Stomach (tissue), 9 donors: ENCODE results near the gene DKK2. TPM values are rescaled to one million over a fixed set of nuclear protein-coding genes. Genes with fewer than 3 reads are reported as not detected.

Experiments used
- DNase-seq, 2 donors: peaks; one replicate each; pipeline versions ENCODE4 v3.0.0 to v3.0.0-alpha.2; 2013 to 2019
- H3K27ac ChIP-seq, 5 donors: fragments of 200-600 bp in 4 of 5; sonication (generic) in 4 of 5; one replicate each; pipeline ENCODE4 v1.5.1; 2013 to 2019; ENCODE audit warnings: mild to moderate bottlenecking in 1 of 5, moderate library complexity in 1 of 5
- H3K27me3 ChIP-seq, 3 donors: fragments of 200-600 bp; sonication (generic); one replicate each; pipeline ENCODE4 v1.5.1; 2017 to 2019; ENCODE audit warnings: mixed run types in 1 of 3
- H3K36me3 ChIP-seq, 4 donors: fragments of 200-600 bp; sonication (generic); 1 replicate in 3 of 4; 2 replicates in 1 of 4; pipeline ENCODE4 v1.5.1; 2016 to 2019
- H3K4me1 ChIP-seq, 4 donors: fragments of 200-600 bp; sonication (generic); one replicate each; pipeline ENCODE4 v1.5.1; 2016 to 2019
- H3K4me3 ChIP-seq, 4 donors: fragments of 200-600 bp; sonication (generic) in 3 of 4; one replicate each; pipeline ENCODE4 v1.5.1; 2016 to 2019; ENCODE audit warnings: mild to moderate bottlenecking in 1 of 4
- H3K9me3 ChIP-seq, 4 donors: fragments of 200-600 bp; sonication (generic); one replicate each; pipeline ENCODE4 v1.5.1; 2016 to 2019
- EP300 ChIP-seq: sonication (generic); formaldehyde crosslinking; IDR thresholded peaks from one replicate; pipeline ENCODE4 v1.6.1; 2017; ENCODE audit warnings: antibody characterized with exemption
- POLR2A ChIP-seq, 4 donors: fragments of 450-650 bp; IDR thresholded peaks; one replicate each; pipeline ENCODE4 v1.6.1; 2016; ENCODE audit warnings: antibody characterized with exemption in 4 of 4, control low read depth in 2 of 4, mild to moderate bottlenecking in 1 of 4, moderate library complexity in 1 of 4
- POLR2AphosphoS5 ChIP-seq, 3 donors: sonication (generic); formaldehyde crosslinking; IDR thresholded peaks; one replicate each; pipeline ENCODE4 v1.6.1; 2016; ENCODE audit warnings: antibody characterized with exemption in 3 of 3
- WGBS, 5 donors: extraction: QIAGEN DNeasy Blood & Tissue Kit in 3 of 5; methylation state at CpG; one replicate each; pipeline versions ENCODE4 v1.1.5 to v1.1.7; 2013 to 2018; 5-methylcytosine and 5-hydroxymethylcytosine counted together
- intact Hi-C: fragments of 100-400 bp; cut with DNase I; formaldehyde crosslinking; loops from one replicate; pipeline ENCODE4 v1.15.1; 2023; ENCODE audit warnings: low total_unique reads
- polyA plus RNA-seq, 3 donors: library from polyadenylated mRNA; stranded (reverse); fragments of 200-250 nt; gene quantifications; one replicate each; pipeline ENCODE4 v1.2.3, GENCODE V29; 2013
- total RNA-seq, 5 donors: library from RNA; depleted of rRNA; stranded (reverse); fragments of >200 nt; gene quantifications; one replicate each; pipeline versions ENCODE4 v1.1.0 to v1.2.3, GENCODE V29; 2014 to 2016
- TF ChIP-seq, protein P1 (sequence below), 7 experiments: fragments of 450-650 bp in 4 of 7; fragments of 200-600 bp in 3 of 7; sonication (generic) in 3 of 7; IDR thresholded peaks; one replicate each; pipeline ENCODE4 v1.5.1; 2016 to 2019; ENCODE audit warnings: antibody characterized with exemption in 7 of 7, control low read depth in 2 of 7, mild to moderate bottlenecking in 1 of 7
- donor health status: healthy with polysubstance abuse.
- donor health status: Bipolar disorder and iron deficiency.
- donor health status: healthy.

Gene DKK2
- total and polyA plus RNA-seq, 8 donors = 0.05 to 2.6 (median 0.58) TPM; not detected in 5

DNA sequence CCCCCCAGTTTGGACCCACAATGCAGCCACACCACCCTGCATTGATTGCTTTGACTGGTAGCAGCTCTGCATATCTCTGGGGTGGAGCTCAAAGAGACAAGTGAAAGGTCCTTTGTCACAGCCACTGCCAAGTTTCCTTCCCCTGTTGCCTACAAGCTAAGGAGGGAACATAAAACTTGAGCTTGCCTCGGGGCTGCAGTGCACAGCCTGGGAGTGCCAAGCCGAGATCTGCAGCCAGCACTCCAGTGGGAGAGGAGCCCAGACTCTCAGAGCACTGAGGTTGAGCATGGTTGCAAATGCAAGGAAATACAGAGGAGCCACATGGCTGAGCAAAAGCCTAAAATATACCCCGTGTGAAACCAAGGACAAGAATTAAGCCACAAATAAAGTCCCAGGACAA is 142.2 kb downstream of the DKK2 start:
- Histone ChIP-seq H3K27me3 (no peaks in the 10 kb centered on the region), H3K36me3 (no peaks in the 10 kb centered on the region), H3K4me3 (no peak overlapping the region), H3K27ac (no peak overlapping the region), H3K9me3 (peaks cover 0 to 16% (median 10%) of the 10 kb centered on the region in 4 donors), H3K4me1 (no peaks in the 10 kb centered on the region)
- peak in 1 of 2 donors; percentile 5 for DNase-seq
- 34 to 63% (median 53%) methylated on average over 3 of the region's 3 CpGs for WGBS, 5 donors
- TF ChIP-seq EP300 = no peak
- TF ChIP-seq, protein P1, sequence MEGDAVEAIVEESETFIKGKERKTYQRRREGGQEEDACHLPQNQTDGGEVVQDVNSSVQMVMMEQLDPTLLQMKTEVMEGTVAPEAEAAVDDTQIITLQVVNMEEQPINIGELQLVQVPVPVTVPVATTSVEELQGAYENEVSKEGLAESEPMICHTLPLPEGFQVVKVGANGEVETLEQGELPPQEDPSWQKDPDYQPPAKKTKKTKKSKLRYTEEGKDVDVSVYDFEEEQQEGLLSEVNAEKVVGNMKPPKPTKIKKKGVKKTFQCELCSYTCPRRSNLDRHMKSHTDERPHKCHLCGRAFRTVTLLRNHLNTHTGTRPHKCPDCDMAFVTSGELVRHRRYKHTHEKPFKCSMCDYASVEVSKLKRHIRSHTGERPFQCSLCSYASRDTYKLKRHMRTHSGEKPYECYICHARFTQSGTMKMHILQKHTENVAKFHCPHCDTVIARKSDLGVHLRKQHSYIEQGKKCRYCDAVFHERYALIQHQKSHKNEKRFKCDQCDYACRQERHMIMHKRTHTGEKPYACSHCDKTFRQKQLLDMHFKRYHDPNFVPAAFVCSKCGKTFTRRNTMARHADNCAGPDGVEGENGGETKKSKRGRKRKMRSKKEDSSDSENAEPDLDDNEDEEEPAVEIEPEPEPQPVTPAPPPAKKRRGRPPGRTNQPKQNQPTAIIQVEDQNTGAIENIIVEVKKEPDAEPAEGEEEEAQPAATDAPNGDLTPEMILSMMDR (IDR thresholded peaks at IDR 0.05) = no peak
- no peak for TF ChIP-seq POLR2A (IDR thresholded peaks at IDR 0.05)
- TF ChIP-seq POLR2AphosphoS5 (IDR thresholded peaks at IDR 0.05) = no peak
- intact Hi-C loops = no loop called here

DNA sequence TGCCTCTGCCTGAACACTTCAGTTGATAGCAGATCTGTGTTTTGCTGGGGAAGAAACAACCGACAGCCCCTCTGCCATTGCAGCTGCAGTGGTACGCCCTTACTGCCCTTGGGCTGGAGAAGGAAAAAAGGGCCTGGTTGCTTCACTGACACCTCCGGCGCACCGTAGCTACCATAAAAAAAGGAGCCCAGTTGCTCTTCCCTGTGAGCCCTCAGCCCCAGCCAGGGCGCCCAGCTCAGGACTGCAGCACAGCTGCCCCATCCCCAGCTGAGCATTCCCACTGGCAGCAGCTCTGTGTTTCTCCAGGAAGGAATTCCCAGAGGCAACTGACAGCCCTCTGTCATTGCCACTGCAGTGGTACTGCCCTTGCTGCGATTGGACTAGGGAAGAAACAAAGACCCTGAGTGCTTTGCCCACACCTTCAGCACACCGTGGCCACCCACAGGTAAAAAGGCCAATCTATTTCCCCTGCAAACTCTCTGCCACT is 142.7 kb downstream of the DKK2 start:
- intact Hi-C loops = no loop called here
- Histone ChIP-seq H3K27ac (no peak overlapping the region), H3K4me1 (no peaks in the 10 kb centered on the region), H3K4me3 (no peak overlapping the region), H3K36me3 (no peaks in the 10 kb centered on the region), H3K9me3 (peaks cover 0 to 16% (median 10%) of the 10 kb centered on the region in 4 donors), H3K27me3 (no peaks in the 10 kb centered on the region)
- 68 to 84% (median 79%) methylated on average over 8 of the region's 8 CpGs for WGBS, 5 donors
- DNase-seq = no peak
- TF ChIP-seq POLR2AphosphoS5 (IDR thresholded peaks at IDR 0.05) = no peak
- TF ChIP-seq, protein P1 (IDR thresholded peaks at IDR 0.05) = no peak
- TF ChIP-seq EP300 = no peak
- TF ChIP-seq POLR2A (IDR thresholded peaks at IDR 0.05) = no peak

DNA sequence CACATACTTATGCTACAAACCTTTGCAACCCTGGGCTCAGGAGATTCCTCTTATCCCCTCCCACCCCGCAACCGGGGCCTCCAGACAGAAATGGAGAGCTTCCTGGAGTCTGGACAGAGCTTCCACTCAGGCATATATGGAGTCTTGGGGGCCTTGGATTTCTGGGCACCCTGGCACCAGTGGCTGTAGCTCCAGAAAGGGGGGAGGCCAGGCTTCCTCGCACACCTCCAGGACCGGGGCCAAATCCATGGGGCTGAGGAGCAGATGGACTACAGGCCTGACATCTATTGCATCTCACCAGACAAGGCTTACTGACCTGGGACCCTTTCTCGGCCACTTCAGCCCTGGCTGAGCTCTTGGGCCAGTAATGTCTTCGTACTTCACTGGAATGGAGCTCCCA is 143.3 kb downstream of the DKK2 start:
- H3K4me3 ChIP-seq = no peak overlapping the region
- no peak for TF ChIP-seq POLR2AphosphoS5 (IDR thresholded peaks at IDR 0.05)
- TF ChIP-seq, protein P1 (IDR thresholded peaks at IDR 0.05) = no peak
- TF ChIP-seq POLR2A (IDR thresholded peaks at IDR 0.05) = no peak
- TF ChIP-seq EP300 = no peak
- no peak overlapping the region for H3K27ac ChIP-seq
- intact Hi-C loops = no loop called here
- no peaks in the 10 kb centered on the region for H3K27me3 ChIP-seq
- no peaks in the 10 kb centered on the region for H3K36me3 ChIP-seq
- peaks cover 0 to 16% (median 10%) of the 10 kb centered on the region in 4 donors for H3K9me3 ChIP-seq
- no peak for DNase-seq
- H3K4me1 ChIP-seq = no peaks in the 10 kb centered on the region
- 74 to 89% (median 85%) methylated on average over 5 to 6 of the region's 6 CpGs for WGBS, 5 donors

DNA sequence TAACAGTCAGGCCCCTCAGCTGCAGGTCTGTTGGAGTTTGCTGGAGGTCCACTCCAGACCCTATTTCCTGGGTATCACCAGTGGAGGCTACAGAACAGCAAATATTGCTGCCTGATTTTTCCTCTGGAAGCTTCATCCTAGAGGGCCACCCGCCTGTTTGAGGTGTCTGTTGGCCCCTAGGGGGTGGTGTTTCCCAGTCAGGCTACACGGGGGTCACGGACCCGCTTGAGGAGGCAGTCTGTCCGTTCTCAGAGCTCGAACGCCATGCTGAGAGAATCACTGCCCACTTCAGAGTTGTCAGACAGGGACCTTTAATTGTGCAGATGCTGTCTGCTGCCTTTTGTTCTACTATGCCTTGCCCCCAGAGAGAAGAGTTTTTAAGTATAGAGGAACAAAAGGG is 160.8 kb downstream of the DKK2 start:
- no peaks in the 10 kb centered on the region for H3K4me1 ChIP-seq
- 60 to 76% (median 71%) methylated on average over 7 of the region's 7 CpGs for WGBS, 5 donors
- intact Hi-C loops = no loop called here
- no peak for DNase-seq
- no peak overlapping the region for H3K27ac ChIP-seq
- H3K4me3 ChIP-seq = no peak overlapping the region
- TF ChIP-seq, protein P1 (IDR thresholded peaks at IDR 0.05) = no peak
- TF ChIP-seq POLR2AphosphoS5 (IDR thresholded peaks at IDR 0.05) = no peak
- TF ChIP-seq EP300 = no peak
- TF ChIP-seq POLR2A (IDR thresholded peaks at IDR 0.05) = no peak
- H3K27me3 ChIP-seq = no peaks in the 10 kb centered on the region
- no peaks in the 10 kb centered on the region for H3K36me3 ChIP-seq
- H3K9me3 ChIP-seq = peaks cover 0 to 4% (median 0%) of the 10 kb centered on the region in 4 donors
